Embryonic facial prominence (tissue), 1 donor: ENCODE measurements around the gene TCF12.

Source experiments
- DNase-seq: peaks from one replicate; pipeline ENCODE4 v3.0.0-alpha.2; 2016; ENCODE audit errors: extremely low spot score

TCF12 gene

GRCh38 chr15:57217778-57218598 is 299.5 kb downstream of the TCF12 start:
- DNase-seq: no peak

GRCh38 chr15:57218826-57219576 is 300.6 kb downstream of the TCF12 start:
- peak; percentile 92 for DNase-seq

- DNase-seq: peak; percentile 84
Measured at GRCh38 chr15:57220205-57220604, 301.8 kb downstream of the TCF12 start.

GRCh38 chr15:57221134-57221533 is 302.7 kb downstream of the TCF12 start:
- DNase-seq: no peak

- no peak for DNase-seq
Measured at GRCh38 chr15:57223345-57223744, 304.9 kb downstream of the TCF12 start.

GRCh38 chr15:57223887-57224286 is 305.4 kb downstream of the TCF12 start:
- DNase-seq: no peak

- no peak for DNase-seq
Measured at GRCh38 chr15:57224664-57225063, 306.2 kb downstream of the TCF12 start.

- no peak for DNase-seq
Measured at GRCh38 chr15:57227166-57227565, 308.7 kb downstream of the TCF12 start.

GRCh38 chr15:57227899-57228298 is 309.5 kb downstream of the TCF12 start:
- peak; percentile 74 for DNase-seq

- no peak for DNase-seq
Measured at GRCh38 chr15:57228395-57228794, 310.0 kb downstream of the TCF12 start.

- no peak for DNase-seq
Measured at GRCh38 chr15:57229051-57229450, 310.6 kb downstream of the TCF12 start.

- DNase-seq: no peak
Measured at GRCh38 chr15:57231559-57231958, 313.1 kb downstream of the TCF12 start.

GRCh38 chr15:57234156-57234555 is 315.7 kb downstream of the TCF12 start:
- DNase-seq: no peak

GRCh38 chr15:57235186-57235585 is 316.7 kb downstream of the TCF12 start:
- no peak for DNase-seq

- peak; percentile 66 for DNase-seq
Measured at GRCh38 chr15:57235873-57236272, 317.4 kb downstream of the TCF12 start.

- no peak for DNase-seq
Measured at GRCh38 chr15:57236561-57237300, 318.3 kb downstream of the TCF12 start.

- DNase-seq: no peak
Measured at GRCh38 chr15:57237301-57237642, 318.8 kb downstream of the TCF12 start.

GRCh38 chr15:57237676-57238075 is 319.2 kb downstream of the TCF12 start:
- no peak for DNase-seq

GRCh38 chr15:57245130-57245529 is 326.7 kb downstream of the TCF12 start:
- DNase-seq: no peak

GRCh38 chr15:57245714-57246113 is 327.3 kb downstream of the TCF12 start:
- no peak for DNase-seq

- no peak for DNase-seq
Measured at GRCh38 chr15:57248074-57248473, 329.6 kb downstream of the TCF12 start.

GRCh38 chr15:57251308-57251707 is 332.9 kb downstream of the TCF12 start:
- DNase-seq: no peak
